Cardiac muscle cell (in vitro differentiated cells and primary cell): Measurements from ENCODE around the gene HOXC10. TPM values are rescaled to one million over a fixed set of nuclear protein-coding genes. Genes with fewer than 3 reads are reported as not detected.
A peak's percentile ranks its signal among the peaks of the same experiment; 100 is the strongest.

Experiments
- DNase-seq, 2 donors: peaks; one replicate each; pipeline versions ENCODE4 v3.0.0 to v3.0.0-alpha.2; 2010 to 2017; ENCODE audit warnings: low read depth in 1 of 2, low spot score in 1 of 2
- H3K27ac ChIP-seq: fragments of 200-600 bp; sonication (generic); 2 replicates; pipeline ENCODE4 v1.5.1; 2016
- H3K27me3 ChIP-seq: fragments of 200-600 bp; sonication (generic); 2 replicates; pipeline ENCODE4 v1.6.0; 2016; ENCODE audit warnings: control low read depth
- H3K36me3 ChIP-seq: fragments of 200-600 bp; sonication (generic); 2 replicates; pipeline ENCODE4 v1.5.1; 2016; ENCODE audit warnings: control low read depth
- H3K4me1 ChIP-seq: fragments of 200-600 bp; sonication (generic); 2 replicates; pipeline ENCODE4 v1.8.1; 2017; ENCODE audit warnings: low read depth, mild to moderate bottlenecking, mixed run types
- H3K4me3 ChIP-seq: fragments of 200-600 bp; sonication (generic); 2 replicates; pipeline ENCODE4 v1.5.1; 2016; ENCODE audit warnings: mild to moderate bottlenecking
- H3K9me3 ChIP-seq: fragments of 200-600 bp; sonication (generic); 2 replicates; pipeline ENCODE4 v1.5.1; 2017; ENCODE audit warnings: low read depth, mild to moderate bottlenecking, control low read depth
- CTCF ChIP-seq: IDR thresholded peaks from 2 replicates; pipeline ENCODE4 v1.5.1; 2012; ENCODE audit warnings: low read depth, mild to moderate bottlenecking, low read length
- polyA plus RNA-seq: library from polyadenylated mRNA; unstranded; fragments of >200 nt; fragmentation: Nextera tagmentation; extraction: Ambion mirVana; gene quantifications from 2 replicates; pipeline ENCODE4 v1.2.1, GENCODE V29; 2016
- total RNA-seq: library from RNA; depleted of rRNA; stranded (reverse); fragments of >200 nt; gene quantifications from 2 replicates; pipeline ENCODE4 v1.2.3, GENCODE V29; 2016

The HOXC10 gene
- total and polyA plus RNA-seq, 2 experiments from 2014 or later, result not detected

DNA sequence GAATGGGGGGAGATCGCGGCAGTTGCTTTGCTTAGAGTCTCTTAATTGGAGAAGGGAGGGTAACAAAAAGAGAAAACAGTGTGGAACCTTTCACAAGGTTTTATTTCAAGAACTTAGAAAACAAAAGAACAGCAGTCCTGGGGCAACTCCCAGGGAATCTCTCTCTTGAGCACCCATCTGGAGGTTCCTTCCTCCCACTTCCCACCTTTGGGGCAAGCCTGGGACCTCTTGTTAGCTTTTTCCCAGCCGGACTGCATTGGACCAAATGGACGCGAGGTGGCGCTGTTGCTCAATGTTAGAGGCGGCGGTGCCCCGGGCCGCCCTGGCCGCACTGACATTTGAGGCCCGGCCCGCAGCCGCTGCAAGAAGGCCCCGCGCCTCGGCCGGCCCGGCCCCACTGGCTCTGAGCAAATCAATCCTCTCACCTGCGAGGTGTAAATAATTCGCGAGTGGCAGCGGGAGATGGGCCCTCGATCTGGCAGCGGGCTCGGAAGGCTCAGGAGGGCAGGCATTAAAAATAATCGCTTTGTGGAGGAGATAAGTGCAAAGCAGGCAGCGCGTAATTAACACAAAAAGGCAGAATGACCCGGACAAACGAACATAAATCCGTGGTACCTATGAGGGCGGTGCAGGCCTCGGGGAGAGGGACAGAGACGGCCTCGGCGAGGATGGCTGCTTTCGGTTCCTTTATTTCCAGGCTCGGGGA lies 21.1 kb downstream of the HOXC10 start:
- peak; percentile 85 to 94 for DNase-seq
- Histone ChIP-seq H3K4me3 (no peak overlapping the region), H3K4me1 (no peaks in the 10 kb centered on the region), H3K36me3 (no peaks in the 10 kb centered on the region), H3K27ac (no peak overlapping the region), H3K9me3 (no peaks in the 10 kb centered on the region), H3K27me3 (peaks cover 100% of the 10 kb centered on the region)
- peak; percentile 84 for TF ChIP-seq CTCF

- H3K4me3 ChIP-seq, result no peak overlapping the region
- H3K9me3 ChIP-seq, result no peaks in the 10 kb centered on the region
- no peak for DNase-seq
- no peak for TF ChIP-seq CTCF
- no peak overlapping the region for H3K27ac ChIP-seq
- H3K36me3 ChIP-seq, result no peaks in the 10 kb centered on the region
- H3K27me3 ChIP-seq, result peaks cover 100% of the 10 kb centered on the region
- no peaks in the 10 kb centered on the region for H3K4me1 ChIP-seq
These were observed 21.7 kb downstream of the HOXC10 start for GRCh38 chr12:54006559-54007220.

- Histone ChIP-seq H3K4me3 (no peak overlapping the region), H3K9me3 (no peaks in the 10 kb centered on the region), H3K27me3 (peaks cover 100% of the 10 kb centered on the region), H3K27ac (no peak overlapping the region), H3K36me3 (no peaks in the 10 kb centered on the region), H3K4me1 (no peaks in the 10 kb centered on the region)
- no peak for TF ChIP-seq CTCF
- DNase-seq, result no peak
These were observed 22.8 kb downstream of the HOXC10 start for GRCh38 chr12:54007538-54008259.

- Histone ChIP-seq H3K4me3 (no peak overlapping the region), H3K9me3 (no peaks in the 10 kb centered on the region), H3K4me1 (no peaks in the 10 kb centered on the region), H3K27ac (no peak overlapping the region), H3K36me3 (no peaks in the 10 kb centered on the region), H3K27me3 (peaks cover 100% of the 10 kb centered on the region)
- TF ChIP-seq CTCF, result no peak
- no peak for DNase-seq
These were observed 23.3 kb downstream of the HOXC10 start for GRCh38 chr12:54008260-54008552.

DNA sequence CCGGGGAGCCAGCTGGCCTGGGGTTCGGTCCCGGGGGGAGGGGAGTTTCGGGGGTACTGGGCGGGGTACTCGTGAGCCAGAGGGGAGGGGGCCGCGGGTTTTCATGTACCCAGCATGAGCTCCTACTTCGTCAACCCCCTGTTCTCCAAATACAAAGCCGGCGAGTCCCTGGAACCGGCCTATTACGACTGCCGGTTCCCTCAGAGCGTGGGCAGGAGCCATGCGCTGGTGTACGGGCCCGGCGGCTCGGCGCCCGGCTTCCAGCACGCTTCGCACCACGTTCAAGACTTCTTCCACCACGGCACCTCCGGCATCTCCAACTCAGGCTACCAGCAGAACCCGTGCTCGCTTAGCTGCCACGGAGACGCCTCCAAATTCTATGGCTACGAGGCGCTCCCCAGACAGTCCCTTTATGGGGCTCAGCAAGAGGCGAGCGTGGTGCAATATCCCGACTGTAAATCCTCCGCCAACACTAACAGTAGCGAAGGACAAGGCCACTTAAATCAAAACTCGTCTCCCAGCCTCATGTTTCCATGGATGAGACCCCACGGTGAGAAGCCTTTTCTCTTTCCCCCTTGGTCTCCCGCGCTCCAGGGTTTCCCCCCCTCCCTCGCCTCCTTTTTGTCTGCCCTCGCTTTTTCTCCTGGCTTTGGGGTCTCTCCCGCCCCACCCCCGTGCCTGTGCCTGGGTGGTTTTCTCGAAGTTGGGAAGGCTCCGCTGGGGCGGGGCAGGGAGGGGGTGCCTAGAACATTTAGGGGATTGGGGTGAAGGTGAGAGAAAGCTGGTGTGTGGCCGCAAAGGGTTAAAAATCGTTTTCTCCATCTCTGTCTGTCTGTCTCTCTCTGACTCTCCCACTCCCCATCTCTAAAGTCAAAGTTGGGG lies 24.5 kb downstream of the HOXC10 start:
- no peaks in the 10 kb centered on the region for H3K4me1 ChIP-seq
- H3K4me3 ChIP-seq, result peak overlapping the region; percentile 16
- no peak overlapping the region for H3K27ac ChIP-seq
- no peaks in the 10 kb centered on the region for H3K9me3 ChIP-seq
- H3K27me3 ChIP-seq, result peaks cover 100% of the 10 kb centered on the region
- no peaks in the 10 kb centered on the region for H3K36me3 ChIP-seq
- no peak for TF ChIP-seq CTCF
- DNase-seq, result no peak
